Left renal cortex interstitium (tissue), 4 donors: ENCODE results near the gene SRSF8. TPM values are rescaled to one million over a fixed set of nuclear protein-coding genes. Genes with fewer than 3 reads are reported as not detected.
"Not testable (repeated sequence)": the region's sequence is repeated elsewhere in the genome, so short reads cannot be mapped to it uniquely, and the experiment has no call there.

Experiments used
- DNase-seq, 4 donors: peaks; one replicate each; pipeline ENCODE4 v3.0.0-alpha.2; 2013; ENCODE audit warnings: low read depth in 4 of 4, low spot score in 2 of 4, missing footprints in 1 of 4
- polyA plus RNA-seq, 4 donors: library from polyadenylated mRNA; unstranded; fragments of 120-200 nt; gene quantifications; one replicate each; pipeline ENCODE4 v1.2.1, GENCODE V29; 2013; ENCODE audit not compliant: insufficient read length in 4 of 4

The SRSF8 gene
- polyA plus RNA-seq, 4 donors = 55.8 to 72.4 (median 64.6) TPM

DNA sequence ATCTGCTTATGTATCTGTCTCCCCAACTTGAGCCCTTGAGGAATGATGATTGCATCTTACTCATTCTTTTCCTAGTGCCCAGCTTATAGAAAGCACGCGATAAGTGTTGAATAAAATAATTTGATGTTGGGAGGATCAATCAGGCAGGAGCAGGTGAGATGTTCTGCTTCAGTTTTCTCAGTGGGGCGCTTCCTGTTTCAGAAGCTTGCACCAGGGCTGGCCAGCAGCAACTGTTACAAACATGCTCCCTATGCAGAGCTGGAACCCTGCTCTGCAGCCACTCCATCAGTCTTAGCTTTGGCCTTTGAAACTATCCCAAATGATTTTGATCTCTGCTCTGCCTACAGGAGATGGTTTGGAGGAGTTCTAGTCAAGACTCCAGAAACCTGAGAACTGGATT lies 26.8 kb downstream of the SRSF8 start:
- DNase-seq = no peak

DNA sequence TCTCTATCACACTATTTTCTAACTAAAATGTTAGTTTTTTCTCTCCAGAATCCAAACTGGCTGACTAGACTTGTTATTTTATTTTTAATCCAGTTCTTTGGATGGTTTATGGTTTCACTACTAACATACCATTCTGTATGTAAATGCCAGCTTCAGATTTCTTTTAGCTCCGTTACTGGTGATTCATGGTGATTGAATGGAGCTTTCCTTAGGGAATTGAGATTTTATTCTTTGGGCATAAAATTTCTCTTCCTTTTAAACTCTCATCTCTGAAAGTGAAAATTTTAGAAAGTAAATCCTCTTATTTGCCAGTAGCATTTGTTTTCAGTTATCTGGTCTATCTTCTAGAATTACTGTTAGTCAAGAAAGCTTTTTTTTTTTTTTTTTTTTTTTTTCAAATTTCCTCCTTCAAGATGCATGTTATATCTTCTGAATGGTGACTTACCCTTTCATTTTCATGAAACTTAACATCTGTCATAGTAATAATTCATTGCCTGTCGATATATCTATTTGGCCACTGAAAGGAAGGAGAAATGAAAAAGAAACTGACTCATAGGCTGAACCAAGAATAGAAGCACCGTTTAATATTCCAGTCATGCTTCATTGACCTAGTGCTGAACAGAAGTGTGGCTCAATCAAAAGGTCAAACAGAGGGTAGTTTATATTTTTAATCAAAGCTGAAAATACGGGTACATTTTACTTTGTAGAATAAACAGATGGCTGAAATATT lies 29.3 kb downstream of the SRSF8 start:
- no peak for DNase-seq

DNA sequence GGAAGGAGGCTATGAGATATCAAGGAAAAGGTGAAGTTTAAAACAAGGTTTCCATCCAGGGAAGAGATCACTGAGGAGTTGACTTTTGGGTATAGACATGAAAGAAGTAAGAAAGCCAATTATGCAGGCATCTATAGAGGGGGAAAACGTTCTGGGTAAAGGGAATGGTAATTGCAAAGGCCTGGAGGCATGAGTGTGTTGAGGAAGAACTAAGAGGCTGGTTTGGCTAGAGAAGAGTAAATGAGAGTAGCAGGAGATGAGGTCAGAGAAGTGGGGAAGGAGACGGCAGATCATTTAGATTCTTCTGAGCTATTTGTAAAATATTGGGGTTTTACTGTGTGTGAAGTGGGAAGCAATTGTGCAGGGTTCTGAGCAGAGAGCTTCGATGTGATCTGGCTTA lies 30.5 kb downstream of the SRSF8 start:
- DNase-seq = no peak

DNA sequence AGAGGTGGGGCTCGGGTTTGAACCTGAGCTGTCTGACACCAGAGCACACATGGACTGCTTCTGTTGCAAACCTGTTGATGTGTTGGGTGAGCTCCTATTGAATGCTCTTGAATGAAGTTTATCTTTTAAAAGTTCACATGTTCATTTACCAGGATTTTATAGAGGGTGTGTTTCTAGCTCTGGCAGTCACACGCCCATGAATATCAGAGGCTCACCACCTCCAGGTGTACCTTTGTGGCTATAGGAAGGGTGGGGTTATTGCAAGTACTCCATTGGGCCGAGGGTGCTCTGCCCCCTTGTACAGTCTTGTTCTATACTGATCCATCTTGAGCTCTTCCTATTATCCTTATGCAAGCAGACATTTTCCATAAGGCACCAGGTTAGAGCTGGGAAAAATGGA lies 32.1 kb downstream of the SRSF8 start:
- no peak for DNase-seq

DNA sequence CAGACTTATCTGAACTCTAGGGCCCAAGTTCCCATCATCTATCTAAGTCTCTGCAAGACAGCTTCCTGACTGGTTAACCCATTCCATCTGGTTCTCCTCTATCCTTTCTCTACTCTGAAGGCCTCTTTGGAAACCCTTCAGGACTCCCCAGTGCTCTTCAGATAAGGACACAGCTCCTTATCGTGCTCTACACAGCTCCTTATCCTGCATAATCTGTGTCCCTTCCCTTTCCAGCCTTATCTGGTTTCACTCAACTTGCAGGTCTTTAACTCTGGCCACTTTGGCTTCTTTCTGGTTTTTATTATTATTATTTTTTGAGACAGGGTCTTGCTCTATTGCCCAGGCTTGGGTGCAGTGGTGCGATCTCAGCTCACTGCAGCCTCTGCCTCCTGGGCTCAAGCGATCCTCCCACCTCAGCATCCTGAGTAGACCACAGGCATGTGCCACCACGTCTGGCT lies 33.5 kb downstream of the SRSF8 start:
- no peak for DNase-seq

DNA sequence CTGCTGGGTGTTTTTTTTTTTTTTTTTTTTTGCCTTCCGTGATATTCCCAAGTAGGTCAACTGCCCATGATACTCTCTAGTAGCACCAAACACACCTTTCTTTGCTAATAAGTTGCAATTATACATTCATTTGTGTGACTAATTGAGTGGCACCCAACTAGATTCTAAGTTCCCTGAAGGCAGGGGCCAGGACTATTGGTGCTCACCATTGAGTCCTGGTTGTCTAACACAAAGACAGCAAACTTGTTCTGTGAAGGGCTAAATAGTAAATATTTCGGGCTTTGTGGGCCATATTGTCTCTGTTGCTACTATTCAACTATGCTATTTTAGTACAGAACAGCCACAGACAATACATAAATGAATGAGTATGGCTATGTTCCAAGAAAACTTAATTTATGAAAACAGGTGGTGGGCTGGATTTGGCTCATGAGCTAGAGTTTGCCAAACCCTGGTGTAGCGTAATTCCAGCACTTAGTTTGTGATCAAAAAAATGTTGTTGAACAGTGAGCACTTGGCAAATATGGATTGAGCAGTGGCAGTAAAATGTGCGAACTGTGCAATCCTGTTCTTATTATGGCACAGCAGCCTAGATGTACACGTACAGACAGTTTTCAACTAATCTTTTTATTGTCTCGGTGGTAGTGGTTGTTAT lies 34.3 kb downstream of the SRSF8 start:
- DNase-seq = no peak

DNA sequence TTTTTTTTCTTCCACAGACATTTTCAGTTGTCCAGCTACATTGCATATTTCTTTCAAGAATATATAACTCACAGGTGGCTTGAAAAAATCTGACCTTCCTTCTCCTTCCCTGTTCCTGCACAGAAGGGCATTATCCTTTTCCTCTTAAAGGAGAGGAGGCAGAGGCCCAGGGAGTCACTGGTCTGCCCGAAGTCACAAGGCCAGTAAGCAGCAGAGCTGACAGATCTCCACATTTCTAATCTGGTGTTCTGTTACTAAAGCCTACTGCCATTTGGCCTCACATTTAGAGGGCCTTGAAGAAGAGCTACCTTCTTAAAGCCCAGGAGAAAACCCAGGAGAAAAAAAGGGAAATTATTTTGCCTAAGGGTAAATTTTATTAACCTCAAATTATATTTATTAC lies 35.2 kb downstream of the SRSF8 start:
- DNase-seq = no peak

DNA sequence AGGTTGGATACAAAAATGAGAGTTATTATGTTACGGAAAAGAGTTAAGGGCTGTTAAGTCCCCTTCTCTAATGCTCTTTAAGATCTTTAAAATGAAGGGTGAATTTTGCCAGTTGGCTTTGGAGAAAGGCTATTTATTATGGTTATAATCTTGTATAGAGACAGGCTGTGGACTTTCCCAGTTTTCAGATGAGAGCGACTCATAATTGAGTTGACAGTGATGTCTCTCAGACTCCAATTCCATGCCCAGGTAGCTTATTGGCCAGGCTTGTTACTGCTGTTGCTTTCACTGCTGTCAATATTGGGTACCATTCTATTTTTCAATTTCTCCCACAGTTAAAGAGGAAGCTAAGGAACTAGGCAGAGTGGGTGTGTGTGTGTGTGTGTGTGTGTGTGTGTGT lies 36.0 kb downstream of the SRSF8 start:
- no peak for DNase-seq

DNA sequence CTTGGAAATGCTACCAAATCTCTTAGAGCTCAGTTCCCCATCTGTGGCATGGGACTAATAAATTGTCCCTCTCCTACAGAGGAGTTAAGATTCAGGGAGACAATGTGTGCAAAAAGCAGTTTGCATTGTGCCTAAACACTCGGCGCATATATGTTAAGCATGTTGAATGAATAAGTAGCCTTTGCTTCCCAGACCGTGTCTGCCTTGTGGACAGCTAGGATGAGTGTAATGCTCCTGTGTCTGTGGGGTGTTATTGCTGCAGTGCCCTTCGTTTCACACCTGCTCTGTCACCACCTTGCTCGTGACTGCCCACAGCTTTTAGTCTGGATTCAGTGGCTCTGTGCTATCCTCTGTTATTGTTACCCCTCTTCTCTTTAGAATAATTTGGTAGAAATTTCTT lies 37.0 kb downstream of the SRSF8 start:
- DNase-seq = no peak

DNA sequence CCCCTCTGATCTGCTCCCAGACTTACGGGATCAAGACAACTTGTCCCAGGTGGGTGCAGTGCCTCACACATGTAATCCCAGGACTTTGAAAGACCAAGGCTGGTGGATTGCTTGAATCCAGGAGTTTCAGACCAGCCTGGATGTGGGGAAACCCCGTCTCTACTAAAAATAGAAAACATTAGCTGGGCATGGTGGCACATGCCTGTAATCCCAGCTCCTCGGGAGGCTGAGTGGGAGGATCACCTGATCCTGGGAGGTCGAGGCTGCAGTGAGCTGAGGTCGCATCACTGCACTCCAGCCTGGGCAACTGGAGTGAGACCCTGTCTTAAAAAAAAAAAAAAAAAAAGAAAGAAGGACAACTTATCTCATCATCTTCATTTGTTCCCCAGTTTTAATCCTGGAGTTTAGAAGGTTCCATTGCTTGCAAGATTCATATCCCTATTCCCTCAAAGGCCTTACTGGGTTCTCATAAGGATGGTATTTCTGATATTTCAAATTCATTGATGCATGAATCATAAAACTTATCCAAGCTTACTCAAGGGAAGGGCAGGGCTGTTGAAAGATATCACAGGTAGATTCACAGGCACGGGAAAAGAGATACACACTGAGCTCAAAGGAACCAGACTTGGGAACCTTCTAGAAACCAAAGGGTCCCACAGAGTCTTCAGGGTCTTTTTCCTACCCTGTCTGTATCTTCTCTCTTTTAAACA lies 37.6 kb downstream of the SRSF8 start:
- DNase-seq = no peak

DNA sequence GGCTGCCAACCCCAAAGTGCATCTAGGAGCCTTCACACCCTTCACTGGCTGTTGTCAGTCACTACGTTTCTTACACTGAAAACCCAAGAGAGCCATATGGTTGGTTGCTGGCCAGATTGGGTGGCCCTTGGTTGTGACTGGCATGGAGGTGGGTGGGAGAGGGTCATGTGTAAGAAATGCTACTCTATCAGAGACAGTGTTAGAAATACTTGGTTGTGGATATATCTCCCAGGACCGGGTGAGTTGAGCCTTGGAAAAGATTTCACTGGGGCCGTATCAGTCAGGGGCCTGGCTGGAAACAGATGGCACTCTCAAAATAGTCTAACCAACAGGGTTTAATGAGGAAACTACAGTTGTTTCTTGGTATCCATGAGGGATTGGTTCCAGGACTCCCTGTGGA lies 38.1 kb downstream of the SRSF8 start:
- no peak for DNase-seq

DNA sequence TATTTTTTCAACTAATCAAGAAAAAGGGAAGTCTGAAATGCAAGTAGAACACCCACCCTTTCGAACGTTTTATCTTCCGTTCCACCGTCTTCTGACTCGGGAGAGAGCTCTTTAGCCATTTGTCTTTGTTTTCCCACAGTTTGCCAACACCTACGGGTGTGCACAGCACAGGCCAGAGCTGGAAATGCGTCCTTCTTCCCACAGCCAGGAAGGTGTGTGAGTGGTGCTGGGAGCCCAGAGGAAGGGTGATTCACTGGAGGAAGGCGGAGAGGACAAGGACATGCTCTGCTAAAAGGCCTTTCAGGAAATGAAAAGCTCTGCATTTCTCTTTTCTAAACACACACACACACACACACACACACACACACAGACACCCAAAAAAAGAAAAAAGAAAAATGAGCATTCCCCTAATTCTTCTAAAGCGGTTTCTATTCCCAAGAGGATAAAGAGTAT lies 41.5 kb downstream of the SRSF8 start:
- no peak for DNase-seq

DNA sequence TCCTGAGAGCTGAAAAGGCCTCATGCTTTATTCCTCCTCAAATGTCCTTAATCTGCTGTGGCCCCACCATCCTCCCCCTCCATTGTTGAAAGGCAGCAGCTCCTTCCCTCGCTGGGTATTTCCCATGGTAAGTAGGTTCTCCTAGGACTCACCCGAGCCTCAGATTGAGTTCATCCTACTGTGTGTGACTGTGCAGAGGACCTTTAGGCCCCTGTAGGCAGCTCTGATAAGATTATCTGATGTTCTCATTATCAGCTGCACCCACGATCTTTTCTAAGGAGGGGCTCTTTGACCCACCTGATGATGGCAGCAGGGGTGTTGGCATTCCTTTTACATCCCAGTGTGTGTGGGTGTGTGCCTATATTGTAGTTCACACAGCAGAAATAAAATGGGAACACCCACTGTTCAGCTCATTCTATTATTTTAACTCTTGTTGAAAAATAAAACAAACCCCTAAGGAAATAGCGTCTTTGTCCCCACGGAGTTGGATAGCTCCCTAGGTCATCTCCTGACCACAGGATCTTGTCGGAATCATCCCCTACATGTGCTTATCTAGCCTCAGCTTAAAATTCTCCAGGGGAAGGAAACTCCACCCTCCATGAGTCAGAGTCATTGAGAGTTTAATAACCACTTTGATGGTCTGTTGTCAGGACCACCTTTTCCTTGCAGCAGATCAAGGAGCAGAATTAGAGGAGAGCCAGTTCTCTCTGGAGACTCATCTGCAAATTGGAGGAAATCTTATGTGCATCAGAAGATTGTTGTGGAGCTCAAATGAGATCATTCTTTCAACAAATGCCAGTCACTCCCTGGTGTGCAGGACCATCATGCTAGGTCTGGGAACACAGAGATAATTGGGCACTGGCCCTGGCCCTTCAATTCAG lies 42.2 kb downstream of the SRSF8 start:
- no peak for DNase-seq

DNA sequence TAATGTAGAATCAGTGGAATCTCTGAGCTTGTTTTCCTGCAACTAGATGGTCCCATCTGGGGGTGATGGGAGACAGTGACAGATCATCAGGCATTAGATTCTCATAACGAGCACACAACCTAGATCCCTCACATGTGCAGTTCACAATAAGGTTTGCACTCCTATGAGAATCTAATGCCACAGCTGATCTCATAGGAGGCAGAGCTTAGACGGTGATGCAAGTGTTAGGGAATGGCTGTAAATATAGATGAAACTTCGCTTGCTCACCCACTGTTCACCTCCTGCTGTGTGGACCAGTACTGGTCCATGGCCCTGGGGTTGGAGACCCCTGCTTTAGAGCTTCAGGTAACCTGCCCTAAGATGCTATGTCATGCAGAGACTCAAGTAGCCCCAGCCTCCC lies 44.8 kb downstream of the SRSF8 start:
- not testable (repeated sequence) for DNase-seq

DNA sequence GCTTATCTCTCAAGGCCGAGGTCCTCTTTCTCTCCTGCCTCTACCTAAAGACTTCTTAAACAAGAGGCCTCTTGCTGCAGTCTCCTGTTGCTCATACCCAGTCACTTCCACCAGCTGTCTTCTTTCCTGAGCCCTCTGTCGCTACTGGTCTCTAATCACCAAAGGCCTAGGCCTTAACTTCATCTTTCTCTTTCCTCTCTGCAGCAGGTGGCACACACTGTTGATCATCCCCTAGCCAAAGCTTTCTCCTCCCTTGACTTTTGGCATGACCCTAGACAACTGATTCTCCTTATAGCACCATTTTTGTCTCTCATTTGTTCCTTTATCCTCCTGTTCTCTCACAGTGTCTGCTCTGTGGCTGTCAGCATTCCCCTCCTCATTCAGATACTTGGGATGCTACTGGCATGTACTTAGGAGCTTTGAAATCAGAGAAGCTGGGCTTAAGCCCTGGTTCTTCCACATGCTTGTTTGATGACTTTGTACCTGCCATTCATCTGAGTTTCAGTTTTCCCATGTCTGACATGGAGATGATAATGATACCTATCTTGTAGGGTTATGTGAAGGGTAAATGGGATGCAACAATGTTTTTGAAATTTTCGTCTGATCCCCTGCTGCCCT lies 45.3 kb downstream of the SRSF8 start:
- DNase-seq = no peak

DNA sequence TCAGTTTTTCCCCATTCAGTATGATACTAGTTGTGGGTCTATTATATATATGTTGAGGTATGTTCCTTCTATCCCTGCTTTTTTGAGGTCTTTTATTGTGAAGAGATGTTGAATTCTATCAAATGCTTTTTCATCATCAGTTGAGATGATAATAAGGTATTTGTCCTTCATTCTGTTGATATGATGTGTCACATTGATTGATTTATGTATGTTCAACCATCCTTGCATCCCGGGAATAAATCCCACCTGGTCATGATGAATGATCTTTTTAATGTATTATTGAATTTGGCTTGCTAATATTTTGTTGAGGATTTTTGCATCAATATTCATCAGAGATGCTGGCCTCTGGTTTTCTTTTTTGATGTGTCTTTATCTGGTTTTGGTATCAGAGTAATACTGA lies 48.9 kb downstream of the SRSF8 start:
- no peak for DNase-seq

DNA sequence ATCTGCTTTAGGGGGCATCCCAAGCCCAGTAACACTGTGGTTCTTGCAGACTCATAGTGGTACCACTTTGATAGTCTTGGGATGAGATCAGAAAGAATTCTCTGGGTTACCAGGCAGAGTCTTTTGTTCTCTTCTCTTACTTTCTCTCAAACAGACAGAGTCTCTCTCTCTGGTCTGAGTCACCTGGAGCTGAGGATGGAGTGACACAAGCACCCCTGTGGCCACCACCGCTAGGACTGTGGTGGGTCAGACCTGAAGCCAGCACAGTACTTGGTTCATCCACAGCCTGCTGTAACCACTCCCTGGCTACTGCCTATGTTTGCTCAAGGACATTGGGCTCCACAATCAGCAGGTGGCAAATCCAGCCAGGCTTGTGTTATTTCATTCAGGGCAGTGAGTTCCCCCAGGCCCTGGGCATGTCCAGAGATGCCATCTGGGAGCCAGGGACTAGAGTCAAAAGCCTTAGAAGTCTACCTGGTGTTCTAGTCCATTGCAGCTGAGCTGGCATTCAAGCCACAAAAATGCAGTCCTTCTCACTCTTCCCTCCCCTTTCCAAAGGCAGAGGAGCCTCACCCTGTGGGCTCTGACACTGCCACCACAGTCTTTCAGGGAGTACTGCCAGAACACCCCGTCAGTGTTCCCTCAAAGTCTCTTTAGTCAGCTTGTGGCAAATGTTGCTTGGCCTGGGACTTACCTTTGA lies 52.8 kb downstream of the SRSF8 start:
- no peak for DNase-seq
